GM12874 (cell line): ENCODE data around the gene TMEM120B.

Experiments
- CTCF ChIP-seq: IDR thresholded peaks from 2 replicates; pipeline ENCODE4 v1.5.1; 2011; ENCODE audit warnings: low read depth, mild to moderate bottlenecking, control low read depth, low read length, moderate library complexity; ENCODE audit not compliant: insufficient read depth

Gene TMEM120B

GRCh38 chr12:121715862-121716435 lies 3.4 kb downstream of the TMEM120B start:
- TF ChIP-seq CTCF = no peak

GRCh38 chr12:121717041-121717699 lies 4.6 kb downstream of the TMEM120B start:
- TF ChIP-seq CTCF = no peak

GRCh38 chr12:121718653-121719239 lies 6.2 kb downstream of the TMEM120B start:
- TF ChIP-seq CTCF = no peak

GRCh38 chr12:121719926-121720414 lies 7.4 kb downstream of the TMEM120B start:
- no peak for TF ChIP-seq CTCF

GRCh38 chr12:121720762-121721161 lies 8.2 kb downstream of the TMEM120B start:
- TF ChIP-seq CTCF = no peak

GRCh38 chr12:121722511-121722910 lies 10.0 kb downstream of the TMEM120B start:
- no peak for TF ChIP-seq CTCF

- TF ChIP-seq CTCF = no peak
These were observed 10.6 kb downstream of the TMEM120B start for GRCh38 chr12:121723200-121723599.
